SK-N-SH treated with all-trans-retinoic acid at 6 μM for 48 hours (cell line): ENCODE data around the gene ELP4.

Source experiments
- ISL1 ChIP-seq: fragments of 250-450 bp; sonication (Bioruptor Pico); IDR thresholded peaks from 2 replicates; pipeline ENCODE4 v2.1.2; 2022; ENCODE audit warnings: mild to moderate bottlenecking, moderate library complexity
- RARB ChIP-seq: fragments of 250-450 bp; sonication (Bioruptor Pico); IDR thresholded peaks from 2 replicates; pipeline ENCODE4 v1.8.0; 2021; ENCODE audit warnings: mild to moderate bottlenecking, moderate library complexity
- ZFP3 ChIP-seq: fragments of 250-450 bp; sonication (Bioruptor Pico); IDR thresholded peaks from 2 replicates; pipeline ENCODE4 v1.5.0; 2020; ENCODE audit warnings: mild to moderate bottlenecking, moderate library complexity
- TF ChIP-seq, protein P1 (sequence below): fragments of 250-450 bp; sonication (Bioruptor Pico); IDR thresholded peaks from 2 replicates; pipeline ENCODE4 v1.8.0; 2020; ENCODE audit warnings: mild to moderate bottlenecking, moderate library complexity, borderline replicate concordance
- TF ChIP-seq, protein P2 (sequence below): fragments of 250-450 bp; sonication (Bioruptor Pico); IDR thresholded peaks from 2 replicates; pipeline ENCODE4 v1.5.0; 2020; ENCODE audit warnings: mild to moderate bottlenecking, moderate library complexity

DNA sequence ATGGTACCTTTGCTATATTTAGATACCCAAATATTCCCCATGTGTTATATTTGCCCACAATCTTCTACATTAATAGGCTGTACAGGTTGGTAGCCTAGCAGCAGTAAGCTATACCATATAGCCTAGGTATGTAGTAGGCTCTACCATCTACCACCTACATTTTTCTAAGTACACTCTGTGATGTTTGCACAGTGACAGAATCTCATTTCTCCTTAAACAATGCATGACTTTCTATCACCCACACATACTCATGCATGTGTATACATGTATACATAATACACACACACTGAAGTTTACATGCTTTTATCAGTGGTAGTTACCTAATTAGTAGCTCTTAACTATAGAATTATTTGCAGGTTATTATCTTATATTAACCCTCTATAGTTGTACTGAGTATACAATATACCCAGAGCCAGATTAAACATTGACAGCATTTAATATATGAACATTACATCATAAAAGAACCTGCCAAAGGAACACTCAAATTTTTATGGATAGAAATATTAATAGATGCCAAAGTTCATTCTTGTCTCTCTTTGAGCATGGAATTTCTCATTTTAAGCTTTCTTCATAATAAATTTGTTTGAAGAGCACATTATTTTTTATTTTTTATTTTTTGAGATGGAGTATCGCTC is 51.4 kb downstream of the ELP4 start:
- TF ChIP-seq, protein P1, sequence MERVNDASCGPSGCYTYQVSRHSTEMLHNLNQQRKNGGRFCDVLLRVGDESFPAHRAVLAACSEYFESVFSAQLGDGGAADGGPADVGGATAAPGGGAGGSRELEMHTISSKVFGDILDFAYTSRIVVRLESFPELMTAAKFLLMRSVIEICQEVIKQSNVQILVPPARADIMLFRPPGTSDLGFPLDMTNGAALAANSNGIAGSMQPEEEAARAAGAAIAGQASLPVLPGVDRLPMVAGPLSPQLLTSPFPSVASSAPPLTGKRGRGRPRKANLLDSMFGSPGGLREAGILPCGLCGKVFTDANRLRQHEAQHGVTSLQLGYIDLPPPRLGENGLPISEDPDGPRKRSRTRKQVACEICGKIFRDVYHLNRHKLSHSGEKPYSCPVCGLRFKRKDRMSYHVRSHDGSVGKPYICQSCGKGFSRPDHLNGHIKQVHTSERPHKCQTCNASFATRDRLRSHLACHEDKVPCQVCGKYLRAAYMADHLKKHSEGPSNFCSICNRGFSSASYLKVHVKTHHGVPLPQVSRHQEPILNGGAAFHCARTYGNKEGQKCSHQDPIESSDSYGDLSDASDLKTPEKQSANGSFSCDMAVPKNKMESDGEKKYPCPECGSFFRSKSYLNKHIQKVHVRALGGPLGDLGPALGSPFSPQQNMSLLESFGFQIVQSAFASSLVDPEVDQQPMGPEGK (CRISPR knock-in tag) = no peak
- no peak for TF ChIP-seq ISL1 (CRISPR knock-in tag)
- TF ChIP-seq ZFP3 (CRISPR knock-in tag) = no peak
- TF ChIP-seq RARB = no peak
- TF ChIP-seq, protein P2, sequence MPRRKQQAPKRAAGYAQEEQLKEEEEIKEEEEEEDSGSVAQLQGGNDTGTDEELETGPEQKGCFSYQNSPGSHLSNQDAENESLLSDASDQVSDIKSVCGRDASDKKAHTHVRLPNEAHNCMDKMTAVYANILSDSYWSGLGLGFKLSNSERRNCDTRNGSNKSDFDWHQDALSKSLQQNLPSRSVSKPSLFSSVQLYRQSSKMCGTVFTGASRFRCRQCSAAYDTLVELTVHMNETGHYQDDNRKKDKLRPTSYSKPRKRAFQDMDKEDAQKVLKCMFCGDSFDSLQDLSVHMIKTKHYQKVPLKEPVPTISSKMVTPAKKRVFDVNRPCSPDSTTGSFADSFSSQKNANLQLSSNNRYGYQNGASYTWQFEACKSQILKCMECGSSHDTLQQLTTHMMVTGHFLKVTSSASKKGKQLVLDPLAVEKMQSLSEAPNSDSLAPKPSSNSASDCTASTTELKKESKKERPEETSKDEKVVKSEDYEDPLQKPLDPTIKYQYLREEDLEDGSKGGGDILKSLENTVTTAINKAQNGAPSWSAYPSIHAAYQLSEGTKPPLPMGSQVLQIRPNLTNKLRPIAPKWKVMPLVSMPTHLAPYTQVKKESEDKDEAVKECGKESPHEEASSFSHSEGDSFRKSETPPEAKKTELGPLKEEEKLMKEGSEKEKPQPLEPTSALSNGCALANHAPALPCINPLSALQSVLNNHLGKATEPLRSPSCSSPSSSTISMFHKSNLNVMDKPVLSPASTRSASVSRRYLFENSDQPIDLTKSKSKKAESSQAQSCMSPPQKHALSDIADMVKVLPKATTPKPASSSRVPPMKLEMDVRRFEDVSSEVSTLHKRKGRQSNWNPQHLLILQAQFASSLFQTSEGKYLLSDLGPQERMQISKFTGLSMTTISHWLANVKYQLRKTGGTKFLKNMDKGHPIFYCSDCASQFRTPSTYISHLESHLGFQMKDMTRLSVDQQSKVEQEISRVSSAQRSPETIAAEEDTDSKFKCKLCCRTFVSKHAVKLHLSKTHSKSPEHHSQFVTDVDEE (CRISPR knock-in tag) = no peak
